Measurements from ENCODE around the gene CEACAM1. TPM values are rescaled to one million over a fixed set of nuclear protein-coding genes. Genes with fewer than 3 reads are reported as not detected.

Gene CEACAM1
- total RNA-seq, 2 donors from 2014 or later = 21.4 to 35.8 TPM

DNA sequence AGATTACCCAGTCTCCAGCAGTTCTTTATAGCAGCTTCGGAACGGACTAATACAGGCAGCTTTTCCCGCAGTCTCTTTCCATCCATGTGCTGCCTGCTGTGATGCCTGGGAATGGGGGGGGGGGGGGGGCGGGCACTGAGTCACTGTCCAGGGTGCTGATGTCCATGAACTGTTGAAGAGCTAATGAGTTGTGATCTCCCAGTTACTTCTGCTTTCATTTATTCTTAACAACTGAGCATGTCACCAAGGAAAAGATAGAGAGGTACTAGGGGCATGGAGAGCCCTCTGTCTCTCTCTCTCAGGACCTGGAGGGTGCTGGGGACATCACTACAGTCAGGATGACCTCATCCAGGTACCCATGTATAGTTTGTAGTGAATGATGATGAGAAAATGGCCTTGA lies 20.3 kb upstream of the CEACAM1 start:
- H3K27me3 ChIP-seq (replicated peaks; ENCODE audit: insufficient read depth) = no peaks in the 10 kb centered on the region
- H3K9me3 ChIP-seq = no peaks in the 10 kb centered on the region
- intact Hi-C loops (cut with DNase I) = no loop called here
- no peaks in the 10 kb centered on the region for H3K4me1 ChIP-seq (replicated peaks)
- DNase-seq (ENCODE audit: low spot score) = no peak
- no peak for TF ChIP-seq POLR2A (IDR thresholded peaks at IDR 0.05)
- TF ChIP-seq POLR2AphosphoS5 (IDR thresholded peaks at IDR 0.05) = no peak
- TF ChIP-seq, protein P1, sequence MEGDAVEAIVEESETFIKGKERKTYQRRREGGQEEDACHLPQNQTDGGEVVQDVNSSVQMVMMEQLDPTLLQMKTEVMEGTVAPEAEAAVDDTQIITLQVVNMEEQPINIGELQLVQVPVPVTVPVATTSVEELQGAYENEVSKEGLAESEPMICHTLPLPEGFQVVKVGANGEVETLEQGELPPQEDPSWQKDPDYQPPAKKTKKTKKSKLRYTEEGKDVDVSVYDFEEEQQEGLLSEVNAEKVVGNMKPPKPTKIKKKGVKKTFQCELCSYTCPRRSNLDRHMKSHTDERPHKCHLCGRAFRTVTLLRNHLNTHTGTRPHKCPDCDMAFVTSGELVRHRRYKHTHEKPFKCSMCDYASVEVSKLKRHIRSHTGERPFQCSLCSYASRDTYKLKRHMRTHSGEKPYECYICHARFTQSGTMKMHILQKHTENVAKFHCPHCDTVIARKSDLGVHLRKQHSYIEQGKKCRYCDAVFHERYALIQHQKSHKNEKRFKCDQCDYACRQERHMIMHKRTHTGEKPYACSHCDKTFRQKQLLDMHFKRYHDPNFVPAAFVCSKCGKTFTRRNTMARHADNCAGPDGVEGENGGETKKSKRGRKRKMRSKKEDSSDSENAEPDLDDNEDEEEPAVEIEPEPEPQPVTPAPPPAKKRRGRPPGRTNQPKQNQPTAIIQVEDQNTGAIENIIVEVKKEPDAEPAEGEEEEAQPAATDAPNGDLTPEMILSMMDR (IDR thresholded peaks at IDR 0.05) = no peak
- WGBS = 66% methylated on average over 4 of the region's 4 CpGs
- H3K4me3 ChIP-seq = no peak overlapping the region
- no peak overlapping the region for H3K27ac ChIP-seq
- H3K36me3 ChIP-seq = no peaks in the 10 kb centered on the region

DNA sequence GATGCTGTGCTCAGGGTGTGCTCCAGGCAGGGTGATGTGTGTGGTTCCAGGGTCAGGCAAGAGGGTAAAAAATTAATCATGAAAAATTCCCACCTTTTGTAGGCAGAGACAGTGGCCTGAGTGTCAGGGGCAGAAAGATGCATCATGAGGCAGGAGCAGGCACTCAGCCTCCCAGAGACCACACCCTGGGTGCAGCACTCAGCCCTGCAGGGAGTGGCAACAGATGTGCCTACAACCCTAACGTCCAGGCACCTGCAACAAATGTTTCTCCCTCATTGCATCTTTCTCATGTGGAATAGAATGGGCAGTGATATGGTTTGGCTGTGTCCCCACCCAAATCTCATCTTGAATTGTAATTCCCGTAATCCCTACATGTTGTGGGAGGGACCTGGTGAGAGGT lies 19.6 kb upstream of the CEACAM1 start:
- intact Hi-C loops (cut with DNase I) = no loop called here
- 41% methylated on average over 2 of the region's 2 CpGs for WGBS
- TF ChIP-seq POLR2AphosphoS5 (IDR thresholded peaks at IDR 0.05) (no peak), POLR2A (IDR thresholded peaks at IDR 0.05) (no peak)
- TF ChIP-seq, protein P1 (IDR thresholded peaks at IDR 0.05) = no peak

DNA sequence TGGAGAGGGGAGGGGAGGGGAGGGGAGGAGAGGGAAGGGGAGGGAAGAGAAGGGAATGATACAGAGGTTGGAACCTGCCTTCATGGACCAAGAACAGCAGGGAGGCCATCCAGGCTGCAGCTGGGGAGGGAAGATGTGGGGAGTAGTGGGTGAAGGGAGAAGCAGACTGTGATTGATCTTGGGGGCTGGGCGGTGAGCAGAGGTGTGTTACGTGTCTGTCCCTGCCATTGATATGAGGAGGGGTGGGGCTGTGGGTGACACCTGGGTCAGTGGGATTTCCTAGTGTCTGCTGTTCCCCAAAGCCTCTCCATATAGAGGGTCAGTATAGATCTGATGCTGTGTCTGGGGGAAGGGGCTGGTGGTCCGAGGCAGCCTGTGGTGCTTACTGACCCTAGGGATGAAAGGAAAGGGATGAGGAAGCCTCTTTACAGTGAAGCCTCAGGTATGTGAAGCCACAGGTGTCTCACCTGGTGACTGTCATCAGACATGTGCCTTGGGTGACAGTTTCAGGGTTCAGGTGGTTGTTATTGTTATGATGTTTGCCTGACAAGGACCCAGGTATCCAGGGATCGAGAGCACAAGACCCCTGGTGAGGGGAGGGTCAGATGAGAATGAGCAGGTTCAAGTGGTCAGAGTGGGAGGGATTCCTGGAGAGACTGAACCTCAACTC lies 18.7 kb upstream of the CEACAM1 start:
- intact Hi-C loops (cut with DNase I) = no loop called here
- 68% methylated on average over 4 of the region's 4 CpGs for WGBS
- no peak overlapping the region for H3K27ac ChIP-seq
- no peaks in the 10 kb centered on the region for H3K9me3 ChIP-seq
- H3K4me3 ChIP-seq = no peak overlapping the region
- TF ChIP-seq POLR2AphosphoS5 (IDR thresholded peaks at IDR 0.05) = no peak
- TF ChIP-seq, protein P1 (IDR thresholded peaks at IDR 0.05) = no peak
- TF ChIP-seq POLR2A (IDR thresholded peaks at IDR 0.05) = no peak
- no peak for DNase-seq (ENCODE audit: low spot score)
- H3K4me1 ChIP-seq (replicated peaks) = no peaks in the 10 kb centered on the region
- no peaks in the 10 kb centered on the region for H3K36me3 ChIP-seq
- no peaks in the 10 kb centered on the region for H3K27me3 ChIP-seq (replicated peaks; ENCODE audit: insufficient read depth)

More for the DNA sequence above, 19.6 kb upstream of the CEACAM1 start:
- Histone ChIP-seq H3K27ac (no peak overlapping the region), H3K4me3 (no peak overlapping the region), H3K4me1 (replicated peaks) (no peaks in the 10 kb centered on the region), H3K36me3 (no peaks in the 10 kb centered on the region), H3K27me3 (replicated peaks; ENCODE audit: insufficient read depth) (no peaks in the 10 kb centered on the region), H3K9me3 (no peaks in the 10 kb centered on the region)
- no peak for DNase-seq (ENCODE audit: low spot score)

DNA sequence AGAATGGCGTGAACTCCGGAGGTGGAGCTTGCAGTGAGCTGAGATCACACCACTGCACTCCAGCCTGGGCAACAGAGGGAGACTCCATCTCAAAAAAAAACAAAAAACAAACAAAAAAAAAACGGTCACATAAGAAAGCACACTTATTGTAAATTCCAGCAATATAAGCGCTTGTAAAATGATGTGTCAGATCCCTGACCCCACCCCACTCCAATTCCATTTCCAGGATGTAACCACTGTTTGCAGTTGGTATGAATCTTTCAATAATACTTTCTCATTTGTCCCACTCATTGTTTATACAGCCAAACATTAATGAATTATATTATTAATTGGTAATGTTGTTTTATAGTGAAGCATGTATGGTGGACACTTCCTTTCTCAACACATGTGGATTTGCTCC lies 15.9 kb upstream of the CEACAM1 start:
- Histone ChIP-seq H3K27me3 (replicated peaks; ENCODE audit: insufficient read depth) (no peaks in the 10 kb centered on the region), H3K9me3 (no peaks in the 10 kb centered on the region), H3K36me3 (no peaks in the 10 kb centered on the region), H3K4me1 (replicated peaks) (no peaks in the 10 kb centered on the region), H3K27ac (no peak overlapping the region), H3K4me3 (no peak overlapping the region)
- TF ChIP-seq POLR2AphosphoS5 (IDR thresholded peaks at IDR 0.05) (no peak), POLR2A (IDR thresholded peaks at IDR 0.05) (no peak)
- TF ChIP-seq, protein P1 (IDR thresholded peaks at IDR 0.05) = no peak
- intact Hi-C loops (cut with DNase I) = no loop called here
- no peak for DNase-seq (ENCODE audit: low spot score)
- WGBS = 74% methylated on average over 4 of the region's 4 CpGs

DNA sequence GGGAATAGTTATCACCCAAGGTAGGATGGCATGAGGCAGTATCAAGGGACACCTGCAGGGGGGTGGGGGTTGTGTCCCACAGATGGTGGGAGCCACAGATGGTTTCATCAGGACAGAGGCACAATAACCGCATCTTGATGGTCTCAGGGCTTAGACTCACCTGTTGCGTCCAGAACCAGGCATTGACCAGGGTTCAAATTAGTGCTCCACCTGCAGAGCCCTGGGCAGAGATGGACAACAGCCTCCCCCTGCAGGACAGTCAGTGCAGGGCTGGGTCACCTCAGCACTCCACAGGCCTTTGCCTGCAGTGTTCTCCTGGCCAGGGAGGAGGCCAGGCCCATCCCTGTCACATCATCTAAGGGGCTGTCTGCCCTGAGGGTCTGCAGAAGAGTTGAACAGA lies 14.5 kb upstream of the CEACAM1 start:
- DNase-seq (ENCODE audit: low spot score) = no peak

More for the DNA sequence above, 14.5 kb upstream of the CEACAM1 start:
- WGBS = 89% methylated on average over 2 of the region's 2 CpGs
- intact Hi-C loops (cut with DNase I) = no loop called here
- Histone ChIP-seq H3K27me3 (replicated peaks; ENCODE audit: insufficient read depth) (no peaks in the 10 kb centered on the region), H3K27ac (no peak overlapping the region), H3K36me3 (no peaks in the 10 kb centered on the region), H3K9me3 (no peaks in the 10 kb centered on the region), H3K4me3 (no peak overlapping the region), H3K4me1 (replicated peaks) (no peaks in the 10 kb centered on the region)
- TF ChIP-seq, protein P1 (IDR thresholded peaks at IDR 0.05) = no peak
- TF ChIP-seq POLR2A (IDR thresholded peaks at IDR 0.05) (no peak), POLR2AphosphoS5 (IDR thresholded peaks at IDR 0.05) (no peak)
